Fibroblast of lung (primary cell): Measurements from ENCODE around the gene LCN9.

Experiments used
- CTCF ChIP-seq, 2 donors: IDR thresholded peaks in 1 of 2; conservative IDR thresholded peaks in 1 of 2; 1 replicate in 1 of 2; 2 replicates in 1 of 2; pipeline ENCODE4 v1.5.1; 2011 to 2012; ENCODE audit warnings: low read length in 2 of 2, control low read depth in 1 of 2, inconsistent platforms in 1 of 2, low read depth in 1 of 2, mild to moderate bottlenecking in 1 of 2
- EZH2 ChIP-seq: IDR thresholded peaks from 2 replicates; pipeline ENCODE4 v1.5.1; 2012; ENCODE audit warnings: low read length, control low read depth, mild to moderate bottlenecking; ENCODE audit errors: missing control alignments

DNA sequence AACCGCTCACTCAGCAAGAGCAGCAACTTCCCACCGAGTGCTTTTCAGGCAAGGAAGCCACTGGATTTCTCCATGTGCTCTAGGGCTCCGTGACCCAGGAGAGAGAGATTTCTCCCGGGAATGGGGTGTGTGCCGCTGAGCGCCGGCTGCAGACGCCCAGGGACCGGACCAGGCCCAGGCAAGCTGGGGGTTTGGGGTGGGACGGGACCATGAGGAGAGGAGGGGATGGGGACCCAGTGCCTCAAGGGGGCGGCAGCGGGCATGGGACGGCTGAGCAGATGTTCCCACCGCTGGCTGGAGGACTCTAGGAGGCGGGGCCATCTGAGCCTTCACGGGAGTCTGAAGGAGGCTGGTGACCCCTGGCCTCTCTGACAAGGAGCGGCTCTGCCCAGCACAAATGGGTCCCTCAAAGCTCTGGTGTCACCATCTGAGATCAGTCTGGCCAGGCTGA, 8.5 kb downstream of the LCN9 start:
- no peak for TF ChIP-seq CTCF (conservative IDR thresholded peaks at IDR 0.05 in 1 of 2, IDR thresholded peaks at IDR 0.05 in 1 of 2; ENCODE audit: low read depth in 1 of 2, low read length in 2 of 2)
- no peak for TF ChIP-seq EZH2
